Karpas-422 (cell line): ENCODE data around the gene HIC2. TPM values are rescaled to one million over a fixed set of nuclear protein-coding genes. Genes with fewer than 3 reads are reported as not detected.
"Not testable (repeated sequence)": the region's sequence is repeated elsewhere in the genome, so short reads cannot be mapped to it uniquely, and the experiment has no call there.

ENCODE experiments used
- DNase-seq: peaks from one replicate; pipeline ENCODE4 v3.0.0-alpha.2; 2015
- H2AFZ ChIP-seq: fragments of 200-600 bp; sonication (generic); 2 replicates; pipeline ENCODE4 v1.6.1; 2014; ENCODE audit warnings: antibody characterized with exemption, low read length, mixed read lengths
- H3K27ac ChIP-seq: fragments of 200-600 bp; sonication (generic); 2 replicates; pipeline ENCODE4 v1.5.1; 2014; ENCODE audit warnings: mild to moderate bottlenecking, low read length, moderate library complexity
- H3K27me3 ChIP-seq: fragments of 200-600 bp; sonication (generic); 2 replicates; pipeline ENCODE4 v1.6.1; 2014; ENCODE audit warnings: low read length, mixed read lengths
- H3K36me3 ChIP-seq: fragments of 200-600 bp; sonication (generic); 2 replicates; pipeline ENCODE4 v1.6.1; 2014; ENCODE audit warnings: low read length, mixed read lengths; ENCODE audit not compliant: insufficient read depth
- H3K4me1 ChIP-seq: fragments of 200-600 bp; sonication (generic); 2 replicates; pipeline ENCODE4 v1.6.1; 2014; ENCODE audit warnings: mild to moderate bottlenecking, low read length, mixed read lengths
- H3K4me2 ChIP-seq: fragments of 200-600 bp; sonication (generic); 2 replicates; pipeline ENCODE4 v1.6.1; 2014; ENCODE audit warnings: low read length, low read depth, mild to moderate bottlenecking; ENCODE audit not compliant: poor library complexity, severe bottlenecking
- H3K4me3 ChIP-seq: fragments of 200-600 bp; sonication (generic); 2 replicates; pipeline ENCODE4 v1.5.1; 2014; ENCODE audit warnings: mild to moderate bottlenecking, antibody characterized with exemption, low read length, mixed read lengths
- H3K79me2 ChIP-seq: fragments of 200-600 bp; sonication (generic); 2 replicates; pipeline ENCODE4 v1.6.1; 2014; ENCODE audit warnings: mild to moderate bottlenecking, low read length, mixed read lengths
- H3K9ac ChIP-seq: fragments of 200-600 bp; sonication (generic); 2 replicates; pipeline ENCODE4 v1.6.0; 2014; ENCODE audit warnings: low read length
- H3K9me2 ChIP-seq: fragments of 200-600 bp; sonication (generic), shearing (Covaris generic); replicated peaks from 2 replicates; pipeline ENCODE4 v1.6.0; 2014; ENCODE audit warnings: mild to moderate bottlenecking, low read length, moderate library complexity; ENCODE audit not compliant: insufficient read depth
- H3K9me3 ChIP-seq: fragments of 300-700, 200-600 bp; sonication (generic); 2 replicates; pipeline ENCODE4 v1.6.1; 2014; ENCODE audit warnings: low read length, mixed read lengths
- H4K20me1 ChIP-seq: fragments of 200-600 bp; sonication (generic); 2 replicates; pipeline ENCODE4 v1.6.1; 2014; ENCODE audit warnings: mild to moderate bottlenecking, antibody characterized with exemption, low read length, low read depth; ENCODE audit not compliant: insufficient read depth
- total RNA-seq: library from RNA; depleted of rRNA; stranded (reverse); fragments of >200 nt; shearing (Covaris generic); gene quantifications from 2 replicates; pipeline ENCODE4 v1.2.3, GENCODE V29; 2014; ENCODE audit warnings: low replicate concordance

HIC2 gene
- total RNA-seq, 1 experiment from 2014 or later, result 4.4 TPM

GRCh38 chr22:21442646-21443045 lies 25.5 kb downstream of the HIC2 start:
- not testable (repeated sequence) for H3K79me2 ChIP-seq, DNase-seq

GRCh38 chr22:21443057-21443734 lies 26.0 kb downstream of the HIC2 start:
- H3K9ac ChIP-seq, result no peak overlapping the region
- no peaks in the 10 kb centered on the region for H3K36me3 ChIP-seq
- H3K4me3 ChIP-seq, result no peak overlapping the region
- no peaks in the 10 kb centered on the region for H3K4me1 ChIP-seq
- no peak overlapping the region for H3K27ac ChIP-seq
- H3K79me2 ChIP-seq, result no peaks in the 10 kb centered on the region
- DNase-seq, result no peak
- no peaks in the 10 kb centered on the region for H3K9me2 ChIP-seq
- H3K4me2 ChIP-seq, result no peak overlapping the region
- no peak overlapping the region for H2AFZ ChIP-seq
- H3K9me3 ChIP-seq, result no peaks in the 10 kb centered on the region
- no peaks in the 10 kb centered on the region for H4K20me1 ChIP-seq
- H3K27me3 ChIP-seq, result no peaks in the 10 kb centered on the region

More at GRCh38 chr22:21442646-21443045, 25.5 kb downstream of the HIC2 start:
- not testable (repeated sequence) for H3K4me2 ChIP-seq, H2AFZ ChIP-seq, H4K20me1 ChIP-seq, H3K9me3 ChIP-seq, H3K27ac ChIP-seq, H3K4me3 ChIP-seq, H3K9me2 ChIP-seq, H3K27me3 ChIP-seq, H3K36me3 ChIP-seq, H3K4me1 ChIP-seq, H3K9ac ChIP-seq

GRCh38 chr22:21443735-21444421 lies 26.7 kb downstream of the HIC2 start:
- H3K27ac ChIP-seq, result no peak overlapping the region
- H3K27me3 ChIP-seq, result no peaks in the 10 kb centered on the region
- no peak for DNase-seq
- H3K4me3 ChIP-seq, result no peak overlapping the region
- H3K4me1 ChIP-seq, result no peaks in the 10 kb centered on the region
- H3K9me2 ChIP-seq, result no peaks in the 10 kb centered on the region
- H3K36me3 ChIP-seq, result no peaks in the 10 kb centered on the region
- no peak overlapping the region for H3K4me2 ChIP-seq
- H3K9me3 ChIP-seq, result no peaks in the 10 kb centered on the region
- H3K79me2 ChIP-seq, result no peaks in the 10 kb centered on the region
- H2AFZ ChIP-seq, result no peak overlapping the region
- H3K9ac ChIP-seq, result no peak overlapping the region
- no peaks in the 10 kb centered on the region for H4K20me1 ChIP-seq

- no peaks in the 10 kb centered on the region for H3K9me3 ChIP-seq
- no peak overlapping the region for H3K4me2 ChIP-seq
- no peaks in the 10 kb centered on the region for H3K4me1 ChIP-seq
- no peak overlapping the region for H3K4me3 ChIP-seq
- no peak overlapping the region for H3K27ac ChIP-seq
- H3K36me3 ChIP-seq, result no peaks in the 10 kb centered on the region
- H3K9me2 ChIP-seq, result no peaks in the 10 kb centered on the region
- H3K9ac ChIP-seq, result no peak overlapping the region
- no peak overlapping the region for H2AFZ ChIP-seq
- H3K27me3 ChIP-seq, result no peaks in the 10 kb centered on the region
- DNase-seq, result no peak
- no peaks in the 10 kb centered on the region for H3K79me2 ChIP-seq
- no peaks in the 10 kb centered on the region for H4K20me1 ChIP-seq
Observed at GRCh38 chr22:21444701-21445436, 27.7 kb downstream of the HIC2 start.

GRCh38 chr22:21445437-21446127 lies 28.4 kb downstream of the HIC2 start:
- H3K4me1 ChIP-seq, result no peaks in the 10 kb centered on the region
- no peaks in the 10 kb centered on the region for H3K9me2 ChIP-seq
- H3K9ac ChIP-seq, result no peak overlapping the region
- no peak overlapping the region for H3K4me2 ChIP-seq
- H4K20me1 ChIP-seq, result no peaks in the 10 kb centered on the region
- no peak for DNase-seq
- H3K9me3 ChIP-seq, result no peaks in the 10 kb centered on the region
- H3K27me3 ChIP-seq, result no peaks in the 10 kb centered on the region
- no peak overlapping the region for H2AFZ ChIP-seq
- no peak overlapping the region for H3K27ac ChIP-seq
- H3K79me2 ChIP-seq, result no peaks in the 10 kb centered on the region
- no peaks in the 10 kb centered on the region for H3K36me3 ChIP-seq
- no peak overlapping the region for H3K4me3 ChIP-seq

- Histone ChIP-seq H3K27me3 (no peaks in the 10 kb centered on the region), H3K9me2 (no peaks in the 10 kb centered on the region), H3K4me3 (no peak overlapping the region), H2AFZ (no peak overlapping the region), H3K4me2 (no peak overlapping the region), H4K20me1 (no peaks in the 10 kb centered on the region), H3K27ac (no peak overlapping the region), H3K9ac (no peak overlapping the region), H3K79me2 (no peaks in the 10 kb centered on the region), H3K4me1 (no peaks in the 10 kb centered on the region), H3K36me3 (no peaks in the 10 kb centered on the region), H3K9me3 (no peaks in the 10 kb centered on the region)
- no peak for DNase-seq
Observed at GRCh38 chr22:21446128-21446826, 29.1 kb downstream of the HIC2 start.

- no peak overlapping the region for H2AFZ ChIP-seq
- no peak for DNase-seq
- H3K79me2 ChIP-seq, result no peaks in the 10 kb centered on the region
- H4K20me1 ChIP-seq, result no peaks in the 10 kb centered on the region
- no peaks in the 10 kb centered on the region for H3K27me3 ChIP-seq
- H3K9me2 ChIP-seq, result no peaks in the 10 kb centered on the region
- H3K27ac ChIP-seq, result no peak overlapping the region
- H3K4me1 ChIP-seq, result no peaks in the 10 kb centered on the region; the same call in 1 of the 2 replicates
- H3K36me3 ChIP-seq, result no peaks in the 10 kb centered on the region
- no peak overlapping the region for H3K4me2 ChIP-seq
- no peaks in the 10 kb centered on the region for H3K9me3 ChIP-seq
- H3K9ac ChIP-seq, result no peak overlapping the region
- H3K4me3 ChIP-seq, result no peak overlapping the region
Observed at GRCh38 chr22:21446827-21447690, 29.9 kb downstream of the HIC2 start.
